DOHH2 (cell line): ENCODE data around the gene REPIN1.
A peak's percentile ranks its signal among the peaks of the same experiment; 100 is the strongest.

ENCODE experiments used
- CTCF ChIP-seq: fragments of 200-600 bp; sonication (generic); IDR thresholded peaks from one replicate; pipeline ENCODE4 v1.5.1; 2014; ENCODE audit warnings: antibody characterized with exemption, mild to moderate bottlenecking, low read depth, low read length; ENCODE audit not compliant: poor library complexity, severe bottlenecking
- EZH2phosphoT487 ChIP-seq: fragments of 200-600 bp; sonication (generic); IDR thresholded peaks from 2 replicates; pipeline ENCODE4 v1.6.1; 2017; ENCODE audit warnings: borderline replicate concordance, mild to moderate bottlenecking, antibody characterized with exemption, low read length, moderate library complexity, mixed read lengths

GRCh38 chr7:150378115-150378852, 9.7 kb downstream of the REPIN1 start:
- TF ChIP-seq CTCF (peak; percentile 58), EZH2phosphoT487 (no peak)
